K562 (cell line): ENCODE measurements around the gene LRRC27. TPM values are rescaled to one million over a fixed set of nuclear protein-coding genes. Genes with fewer than 3 reads are reported as not detected.

Experiments used
- FOXA1 ChIP-seq: fragments of 450-650 bp; IDR thresholded peaks from 2 replicates; pipeline ENCODE4 v1.6.1; 2016; ENCODE audit warnings: mild to moderate bottlenecking, borderline replicate concordance
- L3MBTL2 ChIP-seq: fragments of 450-650 bp; IDR thresholded peaks from 2 replicates; pipeline ENCODE4 v1.6.1; 2016; ENCODE audit warnings: mild to moderate bottlenecking, moderate library complexity
- POLR2B ChIP-seq: fragments of 450-650 bp; IDR thresholded peaks from 2 replicates; pipeline ENCODE4 v1.6.1; 2018; ENCODE audit warnings: low read depth; ENCODE audit not compliant: partially characterized antibody
- SETDB1 ChIP-seq: IDR thresholded peaks from one replicate; pipeline ENCODE4 v1.6.1; 2012; ENCODE audit warnings: low read length, control low read depth, inconsistent platforms
- TOE1 ChIP-seq, 2 experiments: fragments of 450-650 bp in 1 of 2; sonication (generic) in 1 of 2; formaldehyde crosslinking in 1 of 2; IDR thresholded peaks; 2 replicates each; pipeline versions ENCODE4 v1.7.1 to v1.8.0; 2016 to 2022; ENCODE audit warnings: borderline replicate concordance in 2 of 2, mild to moderate bottlenecking in 2 of 2, antibody characterized with exemption in 1 of 2, inconsistent platforms in 1 of 2, low read depth in 1 of 2, missing genetic modification reagents in 1 of 2, moderate library complexity in 1 of 2
- polyA plus RNA-seq, 8 experiments: library from polyadenylated mRNA; depleted of rRNA in 4 of 8; stranded (reverse) in 5 of 8; unstranded in 3 of 8; fragments of >200 nt; fragmentation: Nextera tagmentation in 2 of 8; fragmentation: Illumina TruSeq in 1 of 8; extraction: Ambion mirVana in 2 of 8; extraction: Trizol in 1 of 8; gene quantifications; 2 replicates each; pipeline versions ENCODE4 v1.2.1 to v1.2.3, GENCODE V29; 2011 to 2014; ENCODE audit warnings: inconsistent platforms in 1 of 8, missing spikeins in 1 of 8
- total RNA-seq, 7 experiments: library from RNA; depleted of rRNA in 6 of 7; stranded (reverse); fragments of >200 nt in 6 of 7; fragmentation: Illumina TruSeq in 2 of 7; extraction: Trizol in 2 of 7; gene quantifications; 2 replicates each; pipeline versions ENCODE4 v1.2.1 to v1.2.3, GENCODE V29; 2011 to 2021; ENCODE audit warnings: low replicate concordance in 1 of 7
- TF ChIP-seq, protein P1 (sequence below), 2 experiments: IDR thresholded peaks; 2 replicates each; pipeline ENCODE4 v1.6.1; 2012; ENCODE audit warnings: improper control_type of control experiment in 2 of 2, low read depth in 2 of 2, low read length in 2 of 2, borderline replicate concordance in 1 of 2
- TF ChIP-seq, protein P2 (sequence below): sonication (generic); formaldehyde crosslinking; IDR thresholded peaks from 2 replicates; pipeline ENCODE4 v1.8.0; 2023; ENCODE audit warnings: mild to moderate bottlenecking, missing genetic modification reagents
- TF ChIP-seq, protein P3 (sequence below): sonication (generic); formaldehyde crosslinking; IDR thresholded peaks from 2 replicates; pipeline ENCODE4 v1.8.1; 2023; ENCODE audit warnings: mild to moderate bottlenecking, missing genetic modification reagents
- TF ChIP-seq, protein P4 (sequence below): IDR thresholded peaks from 2 replicates; pipeline ENCODE4 v1.6.1; 2012; ENCODE audit warnings: low read depth, low read length, improper control_type of control experiment, borderline replicate concordance

Gene LRRC27
- total and polyA plus RNA-seq, 9 of the 15 experiments (the other 6 are each of a cell fraction or from before 2014, with no cell fraction given), result 0.10 to 2.7 (median 1.4) TPM

DNA sequence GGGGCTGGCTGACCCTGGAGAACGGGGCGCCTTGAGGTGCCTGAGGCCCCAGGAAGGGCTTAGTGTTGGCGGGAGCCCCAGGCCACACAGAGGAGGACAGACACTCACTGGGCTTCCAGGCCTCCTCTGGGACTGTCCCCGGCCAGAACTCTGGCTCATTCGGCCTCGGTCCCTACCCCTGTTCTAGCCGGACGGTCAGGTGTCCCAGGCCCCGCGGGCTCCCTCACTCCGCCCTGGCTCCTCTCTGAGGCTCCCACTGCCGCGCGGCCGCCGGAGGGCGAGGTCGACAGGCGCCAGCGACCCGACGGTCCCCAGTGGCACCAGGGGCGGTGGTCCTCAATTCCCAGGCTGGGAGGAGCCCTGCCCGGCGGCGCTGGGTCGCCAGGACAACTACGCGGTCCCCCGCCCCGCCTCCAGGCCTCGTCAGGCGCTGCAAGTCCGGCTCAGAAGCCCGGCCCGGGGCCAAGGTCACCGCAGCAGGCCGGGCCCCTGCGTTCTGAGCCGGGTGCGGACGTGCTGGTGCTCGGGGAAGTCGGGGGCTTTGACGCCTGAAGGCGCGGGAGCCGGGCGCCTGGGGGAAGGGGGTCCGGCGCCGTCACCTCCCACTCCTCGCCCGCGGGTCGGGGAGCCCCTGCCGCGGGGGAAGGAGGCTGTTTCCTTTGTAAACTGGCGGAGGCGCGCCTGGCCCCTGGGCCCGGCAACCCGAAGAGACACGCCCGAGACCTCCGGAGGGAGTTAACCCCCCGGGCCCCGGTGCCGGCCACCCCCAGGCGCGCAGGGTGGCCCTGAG is 63.9 kb downstream of the LRRC27 start (continued):
- TF ChIP-seq FOXA1 (no peak), L3MBTL2 (peak; percentile 53; the same call in 1 of the 2 replicates), POLR2B (no peak), SETDB1 (no peak), TOE1 (IDR thresholded peaks at IDR 0.05; ENCODE audit: borderline replicate concordance) (no peak), TOE1 (CRISPR knock-in tag; IDR thresholded peaks at IDR 0.05; ENCODE audit: borderline replicate concordance, low read depth) (no peak)
- TF ChIP-seq, protein P1, sequence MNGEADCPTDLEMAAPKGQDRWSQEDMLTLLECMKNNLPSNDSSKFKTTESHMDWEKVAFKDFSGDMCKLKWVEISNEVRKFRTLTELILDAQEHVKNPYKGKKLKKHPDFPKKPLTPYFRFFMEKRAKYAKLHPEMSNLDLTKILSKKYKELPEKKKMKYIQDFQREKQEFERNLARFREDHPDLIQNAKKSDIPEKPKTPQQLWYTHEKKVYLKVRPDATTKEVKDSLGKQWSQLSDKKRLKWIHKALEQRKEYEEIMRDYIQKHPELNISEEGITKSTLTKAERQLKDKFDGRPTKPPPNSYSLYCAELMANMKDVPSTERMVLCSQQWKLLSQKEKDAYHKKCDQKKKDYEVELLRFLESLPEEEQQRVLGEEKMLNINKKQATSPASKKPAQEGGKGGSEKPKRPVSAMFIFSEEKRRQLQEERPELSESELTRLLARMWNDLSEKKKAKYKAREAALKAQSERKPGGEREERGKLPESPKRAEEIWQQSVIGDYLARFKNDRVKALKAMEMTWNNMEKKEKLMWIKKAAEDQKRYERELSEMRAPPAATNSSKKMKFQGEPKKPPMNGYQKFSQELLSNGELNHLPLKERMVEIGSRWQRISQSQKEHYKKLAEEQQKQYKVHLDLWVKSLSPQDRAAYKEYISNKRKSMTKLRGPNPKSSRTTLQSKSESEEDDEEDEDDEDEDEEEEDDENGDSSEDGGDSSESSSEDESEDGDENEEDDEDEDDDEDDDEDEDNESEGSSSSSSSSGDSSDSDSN (IDR thresholded peaks at IDR 0.05; ENCODE audit: borderline replicate concordance in 1 of 2, low read depth in 2 of 2, low read length in 2 of 2), result 0 out of 4 replicates have a peak, but pooled peaks of 1 of the 2 experiments have one; percentile 30
- TF ChIP-seq, protein P2, sequence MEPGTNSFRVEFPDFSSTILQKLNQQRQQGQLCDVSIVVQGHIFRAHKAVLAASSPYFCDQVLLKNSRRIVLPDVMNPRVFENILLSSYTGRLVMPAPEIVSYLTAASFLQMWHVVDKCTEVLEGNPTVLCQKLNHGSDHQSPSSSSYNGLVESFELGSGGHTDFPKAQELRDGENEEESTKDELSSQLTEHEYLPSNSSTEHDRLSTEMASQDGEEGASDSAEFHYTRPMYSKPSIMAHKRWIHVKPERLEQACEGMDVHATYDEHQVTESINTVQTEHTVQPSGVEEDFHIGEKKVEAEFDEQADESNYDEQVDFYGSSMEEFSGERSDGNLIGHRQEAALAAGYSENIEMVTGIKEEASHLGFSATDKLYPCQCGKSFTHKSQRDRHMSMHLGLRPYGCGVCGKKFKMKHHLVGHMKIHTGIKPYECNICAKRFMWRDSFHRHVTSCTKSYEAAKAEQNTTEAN, result no peak
- TF ChIP-seq, protein P3, sequence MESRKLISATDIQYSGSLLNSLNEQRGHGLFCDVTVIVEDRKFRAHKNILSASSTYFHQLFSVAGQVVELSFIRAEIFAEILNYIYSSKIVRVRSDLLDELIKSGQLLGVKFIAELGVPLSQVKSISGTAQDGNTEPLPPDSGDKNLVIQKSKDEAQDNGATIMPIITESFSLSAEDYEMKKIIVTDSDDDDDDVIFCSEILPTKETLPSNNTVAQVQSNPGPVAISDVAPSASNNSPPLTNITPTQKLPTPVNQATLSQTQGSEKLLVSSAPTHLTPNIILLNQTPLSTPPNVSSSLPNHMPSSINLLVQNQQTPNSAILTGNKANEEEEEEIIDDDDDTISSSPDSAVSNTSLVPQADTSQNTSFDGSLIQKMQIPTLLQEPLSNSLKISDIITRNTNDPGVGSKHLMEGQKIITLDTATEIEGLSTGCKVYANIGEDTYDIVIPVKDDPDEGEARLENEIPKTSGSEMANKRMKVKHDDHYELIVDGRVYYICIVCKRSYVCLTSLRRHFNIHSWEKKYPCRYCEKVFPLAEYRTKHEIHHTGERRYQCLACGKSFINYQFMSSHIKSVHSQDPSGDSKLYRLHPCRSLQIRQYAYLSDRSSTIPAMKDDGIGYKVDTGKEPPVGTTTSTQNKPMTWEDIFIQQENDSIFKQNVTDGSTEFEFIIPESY, result peak; percentile 70
- TF ChIP-seq, protein P4, sequence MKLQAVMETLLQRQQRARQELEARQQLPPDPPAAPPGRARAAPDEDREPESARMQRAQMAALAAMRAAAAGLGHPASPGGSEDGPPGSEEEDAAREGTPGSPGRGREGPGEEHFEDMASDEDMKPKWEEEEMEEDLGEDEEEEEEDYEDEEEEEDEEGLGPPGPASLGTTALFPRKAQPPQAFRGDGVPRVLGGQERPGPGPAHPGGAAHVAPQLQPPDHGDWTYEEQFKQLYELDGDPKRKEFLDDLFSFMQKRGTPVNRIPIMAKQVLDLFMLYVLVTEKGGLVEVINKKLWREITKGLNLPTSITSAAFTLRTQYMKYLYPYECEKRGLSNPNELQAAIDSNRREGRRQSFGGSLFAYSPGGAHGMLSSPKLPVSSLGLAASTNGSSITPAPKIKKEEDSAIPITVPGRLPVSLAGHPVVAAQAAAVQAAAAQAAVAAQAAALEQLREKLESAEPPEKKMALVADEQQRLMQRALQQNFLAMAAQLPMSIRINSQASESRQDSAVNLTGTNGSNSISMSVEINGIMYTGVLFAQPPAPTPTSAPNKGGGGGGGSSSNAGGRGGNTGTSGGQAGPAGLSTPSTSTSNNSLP, result no peak
